ENCODE measurements around the gene PRKCZ. TPM values are rescaled to one million over a fixed set of nuclear protein-coding genes. Genes with fewer than 3 reads are reported as not detected.
A peak's percentile ranks its signal among the peaks of the same experiment; 100 is the strongest.

Gene PRKCZ
- total and polyA plus RNA-seq, 9 of the 15 experiments (the other 6 are each of a cell fraction or from before 2014, with no cell fraction given): 0.07 to 3.1 (median 1.3) TPM

DNA sequence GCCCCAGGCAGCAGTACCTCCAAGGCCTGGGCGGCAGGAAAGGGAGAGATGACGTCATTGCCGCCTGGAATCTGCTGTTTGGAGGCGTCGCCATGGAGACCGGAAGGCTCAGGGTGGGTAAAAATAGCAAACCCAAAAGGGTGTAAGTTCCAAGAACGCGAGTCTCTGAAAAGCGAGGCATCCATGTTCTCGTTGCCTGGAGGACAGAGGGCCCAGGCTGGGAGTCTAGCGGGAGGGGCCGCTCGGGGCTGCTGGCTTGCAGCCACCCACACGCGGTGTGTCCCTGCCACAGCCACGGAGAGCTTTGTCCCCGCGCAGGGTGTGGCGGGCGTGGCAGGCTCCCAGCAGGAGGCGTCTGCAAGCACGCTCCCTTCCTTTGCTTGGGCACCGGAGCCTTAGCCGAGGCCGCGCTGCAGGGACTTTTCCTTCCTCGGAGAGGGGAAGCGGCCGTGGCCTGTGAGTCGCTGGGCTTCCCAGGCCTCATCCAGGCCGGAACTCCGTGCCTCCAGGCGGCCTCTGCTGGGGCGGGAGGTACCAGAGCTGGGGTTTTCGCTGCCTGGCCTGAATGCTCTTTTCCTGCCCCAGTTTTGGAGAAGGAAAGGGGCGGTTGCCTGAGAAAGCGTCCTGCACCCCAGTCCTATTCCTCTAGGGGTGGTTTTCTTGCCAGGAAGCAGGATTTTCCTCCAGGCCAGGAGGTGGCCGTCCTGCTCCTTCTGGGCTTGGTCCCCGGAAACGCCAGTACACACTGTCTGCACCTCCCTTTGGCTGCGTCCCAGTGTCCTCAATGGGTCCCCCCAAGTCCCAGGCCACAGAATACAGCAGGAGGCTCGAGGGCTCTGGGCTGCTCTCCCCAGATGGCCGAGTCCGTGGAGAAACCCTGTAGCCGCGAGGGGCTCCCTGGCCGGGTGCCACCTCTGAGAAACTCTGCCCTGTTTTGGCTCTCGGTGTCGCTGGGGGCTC, 162.6 kb downstream of the PRKCZ start (continued):
- TF ChIP-seq, protein P1, sequence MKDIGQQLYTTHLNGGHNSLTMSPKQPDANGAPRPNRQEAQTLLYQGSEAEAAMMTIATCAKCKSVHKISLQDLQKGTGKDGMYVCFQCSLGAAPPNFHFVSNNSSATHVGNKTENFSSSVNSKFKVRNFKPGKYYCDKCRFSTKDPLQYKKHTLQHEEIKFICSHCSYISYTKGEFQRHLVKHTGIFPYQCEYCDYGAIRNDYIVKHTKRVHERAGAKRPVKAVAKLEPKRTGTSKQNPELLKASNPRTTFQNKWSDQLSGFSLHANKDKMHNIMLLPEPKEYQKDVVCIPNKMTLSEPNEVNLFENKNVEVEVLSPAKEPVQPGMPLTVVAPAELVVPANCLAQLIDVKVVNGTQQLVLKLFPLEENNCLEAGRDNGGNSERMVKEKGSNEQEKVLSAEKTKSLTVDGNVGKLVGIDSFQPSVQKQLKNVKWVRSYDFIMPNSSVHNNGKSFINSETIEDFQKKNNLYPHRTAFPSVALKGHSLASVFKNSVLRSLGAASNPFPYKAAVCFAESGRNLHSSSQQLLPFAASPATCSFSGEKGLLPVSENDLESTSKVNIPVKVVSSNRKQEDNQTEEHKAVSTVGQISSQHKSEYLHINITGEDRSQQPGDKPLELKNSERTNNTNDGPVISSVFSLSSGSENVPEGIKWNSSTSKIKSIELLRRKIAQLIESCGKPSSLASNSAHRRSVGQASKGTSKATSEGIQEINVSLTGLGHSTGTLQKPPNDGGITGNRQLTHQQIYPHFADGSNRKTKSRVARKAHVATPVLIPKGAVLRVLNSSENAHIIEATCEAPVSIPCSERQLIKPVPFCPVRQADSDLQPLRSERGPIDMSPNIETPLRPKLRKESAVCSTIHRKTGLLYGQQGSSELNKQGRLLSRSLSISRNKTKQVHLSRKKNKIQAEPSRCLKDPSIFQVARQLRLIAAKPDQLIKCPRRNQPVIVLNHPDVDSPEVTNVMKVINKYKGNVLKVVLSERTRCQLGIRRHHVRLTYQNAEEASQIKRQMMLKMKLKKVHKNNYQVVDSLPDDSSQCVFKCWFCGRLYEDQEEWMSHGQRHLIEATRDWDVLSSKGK (CRISPR knock-in tag; IDR thresholded peaks at IDR 0.05): no peak
- TF ChIP-seq ZNF408 (CRISPR knock-in tag; IDR thresholded peaks at IDR 0.05; ENCODE audit: low read depth) (no peak), NR4A1 (CRISPR knock-in tag; IDR thresholded peaks at IDR 0.05) (no peak), NR4A1 (tag; IDR thresholded peaks at IDR 0.05) (peak; percentile 68; the same call in 1 of the 2 replicates), U2AF1 (optimal IDR thresholded peaks at IDR 0.05; ENCODE audit: low read depth, low read length) (no peak), TSC22D4 (tag; IDR thresholded peaks at IDR 0.05) (no peak), ZNF695 (CRISPR knock-in tag; IDR thresholded peaks at IDR 0.05) (no peak), CTBP1 (IDR thresholded peaks at IDR 0.05; ENCODE audit: borderline replicate concordance) (peak; percentile 90), HNRNPL (IDR thresholded peaks at IDR 0.05; ENCODE audit: low read depth, low read length) (peak; percentile 28; the same call in 1 of the 2 replicates), ZNF717 (CRISPR knock-in tag; IDR thresholded peaks at IDR 0.05) (no peak), SMARCE1 (IDR thresholded peaks at IDR 0.05) (no peak), NR2C2 (CRISPR knock-in tag; IDR thresholded peaks at IDR 0.05) (no peak), NR2C2 (tag; IDR thresholded peaks at IDR 0.05) (no peak), KDM1A (IDR thresholded peaks at IDR 0.05) (no peak), ZNF780A (CRISPR knock-in tag; IDR thresholded peaks at IDR 0.05) (no peak), ZNF212 (CRISPR knock-in tag; IDR thresholded peaks at IDR 0.05) (no peak), ZNF354B (CRISPR knock-in tag; IDR thresholded peaks at IDR 0.05) (no peak), DACH1 (IDR thresholded peaks at IDR 0.05; ENCODE audit: partially characterized antibody) (no peak), SAFB2 (IDR thresholded peaks at IDR 0.05; ENCODE audit: borderline replicate concordance, low read depth, low read length, severe bottlenecking) (no peak), TAF7 (tag; IDR thresholded peaks at IDR 0.05) (no peak), THRAP3 (IDR thresholded peaks at IDR 0.05; ENCODE audit: borderline replicate concordance) (no peak), ZNF778 (CRISPR knock-in tag; IDR thresholded peaks at IDR 0.05) (no peak)
- TF ChIP-seq, protein P2, sequence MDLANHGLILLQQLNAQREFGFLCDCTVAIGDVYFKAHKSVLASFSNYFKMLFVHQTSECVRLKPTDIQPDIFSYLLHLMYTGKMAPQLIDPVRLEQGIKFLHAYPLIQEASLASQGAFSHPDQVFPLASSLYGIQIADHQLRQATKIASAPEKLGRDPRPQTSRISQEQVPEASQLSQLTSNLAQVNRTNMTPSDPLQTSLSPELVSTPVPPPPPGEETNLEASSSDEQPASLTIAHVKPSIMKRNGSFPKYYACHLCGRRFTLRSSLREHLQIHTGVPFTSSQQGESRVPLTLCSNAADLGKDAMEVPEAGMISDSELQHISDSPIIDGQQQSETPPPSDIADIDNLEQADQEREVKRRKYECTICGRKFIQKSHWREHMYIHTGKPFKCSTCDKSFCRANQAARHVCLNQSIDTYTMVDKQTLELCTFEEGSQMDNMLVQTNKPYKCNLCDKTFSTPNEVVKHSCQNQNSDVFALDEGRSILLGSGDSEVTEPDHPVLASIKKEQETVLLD (IDR thresholded peaks at IDR 0.05): peak; percentile 79
- TF ChIP-seq, protein P3, sequence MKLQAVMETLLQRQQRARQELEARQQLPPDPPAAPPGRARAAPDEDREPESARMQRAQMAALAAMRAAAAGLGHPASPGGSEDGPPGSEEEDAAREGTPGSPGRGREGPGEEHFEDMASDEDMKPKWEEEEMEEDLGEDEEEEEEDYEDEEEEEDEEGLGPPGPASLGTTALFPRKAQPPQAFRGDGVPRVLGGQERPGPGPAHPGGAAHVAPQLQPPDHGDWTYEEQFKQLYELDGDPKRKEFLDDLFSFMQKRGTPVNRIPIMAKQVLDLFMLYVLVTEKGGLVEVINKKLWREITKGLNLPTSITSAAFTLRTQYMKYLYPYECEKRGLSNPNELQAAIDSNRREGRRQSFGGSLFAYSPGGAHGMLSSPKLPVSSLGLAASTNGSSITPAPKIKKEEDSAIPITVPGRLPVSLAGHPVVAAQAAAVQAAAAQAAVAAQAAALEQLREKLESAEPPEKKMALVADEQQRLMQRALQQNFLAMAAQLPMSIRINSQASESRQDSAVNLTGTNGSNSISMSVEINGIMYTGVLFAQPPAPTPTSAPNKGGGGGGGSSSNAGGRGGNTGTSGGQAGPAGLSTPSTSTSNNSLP (IDR thresholded peaks at IDR 0.05; ENCODE audit: borderline replicate concordance, low read depth, low read length): no peak
